Esophagus mucosa (tissue), 1 donor: ENCODE results near the gene GLRA1. TPM values are rescaled to one million over a fixed set of nuclear protein-coding genes. Genes with fewer than 3 reads are reported as not detected.
A peak's percentile ranks its signal among the peaks of the same experiment; 100 is the strongest.
"Not testable (repeated sequence)": the region's sequence is repeated elsewhere in the genome, so short reads cannot be mapped to it uniquely, and the experiment has no call there.

Experiments
- ATAC-seq: fragments of 200-7000 bp; cut with Tn5 transposase; one replicate; pipeline ENCODE4 v1.9.1; 2020
- total RNA-seq: library from RNA; stranded (reverse); gene quantifications from one replicate; pipeline ENCODE4 v1.2.4, GENCODE V29; 2023
- donor health status: DM: yes; HTN: yes; CAD: no.

The GLRA1 gene
- total RNA-seq, 1 donor from 2014 or later: not detected

DNA sequence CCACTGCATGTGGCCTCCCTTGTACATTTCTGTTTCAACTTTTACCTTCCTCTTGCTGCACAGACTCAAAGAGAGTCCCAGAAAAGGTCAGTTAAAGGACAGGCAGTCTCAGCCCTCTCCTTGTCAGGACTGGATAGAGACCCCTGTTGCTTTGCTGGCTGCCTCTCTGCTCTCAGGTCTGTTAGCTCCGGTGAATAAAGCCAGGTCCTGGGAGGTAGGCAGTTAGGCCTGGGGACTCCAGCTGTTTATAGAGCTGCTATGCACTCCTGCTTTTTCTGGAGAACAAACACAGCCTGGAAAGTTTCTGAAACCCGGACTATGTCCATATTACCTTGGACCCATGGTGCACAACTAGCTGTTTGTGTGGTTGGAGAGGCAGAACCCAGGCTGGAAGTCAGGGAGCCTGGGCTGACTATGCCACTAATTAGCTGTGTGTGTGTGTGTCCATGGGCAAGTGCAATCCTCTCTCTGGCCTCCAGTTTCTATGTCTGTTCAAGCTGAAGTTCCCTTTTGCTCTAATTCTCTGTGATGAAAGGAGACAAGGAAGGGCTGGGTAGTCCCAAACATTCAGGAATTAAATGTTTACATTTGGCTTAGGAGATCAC is 42.9 kb downstream of the GLRA1 start:
- ATAC-seq: no peak

DNA sequence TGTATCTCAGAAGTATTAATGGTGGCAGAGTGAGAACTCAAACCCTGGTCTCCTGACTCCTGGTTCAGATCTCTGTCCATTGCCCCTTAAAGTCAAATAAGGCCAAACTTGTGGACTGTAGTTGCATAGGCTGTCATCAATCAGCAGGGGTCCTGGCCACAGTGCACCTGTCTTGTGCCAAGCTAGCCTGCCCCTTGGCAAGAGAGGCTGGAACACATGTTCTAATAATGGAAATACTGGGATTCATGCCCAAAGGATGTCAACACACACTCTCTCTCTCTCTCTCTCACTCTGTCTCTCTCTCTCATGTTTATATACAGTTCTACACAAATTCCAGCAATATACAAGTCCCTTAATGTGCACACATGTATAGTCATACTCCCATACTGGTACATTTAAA is 44.3 kb downstream of the GLRA1 start:
- ATAC-seq: no peak

DNA sequence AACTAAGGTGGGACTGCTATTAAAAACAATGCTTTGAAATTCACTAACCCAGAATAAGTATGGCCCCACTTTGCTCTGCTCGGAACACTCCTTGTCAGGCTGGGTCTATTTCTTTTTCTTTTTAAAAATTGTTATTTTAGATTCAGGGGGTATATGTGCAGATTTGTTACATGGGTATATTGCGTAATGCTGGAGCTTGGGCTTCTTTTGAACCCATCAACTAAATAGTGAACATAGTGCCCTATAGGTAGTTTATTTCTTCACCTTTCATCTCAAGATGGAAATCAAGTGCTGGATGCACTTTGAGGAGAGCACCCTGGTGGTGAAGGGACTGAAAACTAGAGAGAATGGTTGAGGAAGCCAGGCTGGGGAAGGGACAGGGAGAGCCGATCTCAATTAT is 51.0 kb downstream of the GLRA1 start:
- no peak for ATAC-seq

DNA sequence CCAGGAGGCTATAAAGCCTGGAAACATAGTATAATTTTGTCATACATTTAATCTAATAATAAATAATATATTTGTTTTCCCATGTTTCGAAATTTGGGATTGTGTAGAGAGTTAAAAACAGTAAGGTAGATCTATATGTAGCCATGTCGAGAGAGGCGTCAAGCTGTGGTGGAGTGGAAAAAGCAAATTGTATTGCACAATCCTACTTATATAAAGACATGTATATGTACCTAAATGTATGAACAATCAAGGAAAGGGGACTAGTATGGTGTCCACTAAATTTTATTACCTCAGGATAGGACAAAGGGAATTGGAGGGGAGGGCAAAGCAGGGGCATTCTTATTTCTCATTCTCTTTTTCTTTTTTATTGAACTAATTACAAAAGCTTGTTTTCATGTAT is 52.0 kb downstream of the GLRA1 start:
- no peak for ATAC-seq

DNA sequence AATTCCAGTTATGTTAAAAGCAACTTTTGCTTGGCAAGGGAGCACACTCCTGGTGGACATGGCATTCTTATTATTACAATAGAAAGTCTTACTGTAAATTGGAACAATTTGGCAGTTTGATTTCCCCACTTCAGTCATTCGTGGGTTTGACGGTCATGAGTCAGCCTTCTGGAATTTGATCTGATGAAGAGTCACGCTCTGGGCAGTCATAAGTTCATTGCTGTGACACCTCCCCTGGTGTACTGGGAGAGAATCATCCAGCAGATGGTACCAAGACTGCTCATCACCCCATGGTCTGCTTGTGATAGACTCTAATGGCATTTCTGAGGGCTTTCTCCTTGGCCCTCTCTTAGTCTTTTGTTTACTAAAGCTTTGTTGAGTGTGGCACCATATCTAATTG is 53.8 kb downstream of the GLRA1 start:
- no peak for ATAC-seq

DNA sequence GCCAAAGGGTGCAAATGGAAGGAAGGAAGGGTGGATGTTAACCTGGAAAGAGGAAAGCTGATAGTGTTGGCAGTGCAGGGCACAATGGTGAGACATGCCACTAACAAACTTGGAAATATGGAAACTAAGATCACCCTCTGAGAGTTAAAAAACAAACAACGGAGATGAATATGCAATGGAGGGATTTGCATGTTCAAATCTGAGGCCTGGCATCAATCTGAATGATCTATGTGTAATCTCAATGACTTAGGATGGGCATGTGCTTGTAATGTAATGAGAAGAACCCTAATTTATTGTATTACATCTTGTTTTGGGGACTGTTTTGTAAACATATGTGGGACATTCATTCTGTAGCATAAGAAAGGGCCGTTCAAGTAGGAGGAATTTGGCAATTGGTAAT is 54.4 kb downstream of the GLRA1 start:
- no peak for ATAC-seq

DNA sequence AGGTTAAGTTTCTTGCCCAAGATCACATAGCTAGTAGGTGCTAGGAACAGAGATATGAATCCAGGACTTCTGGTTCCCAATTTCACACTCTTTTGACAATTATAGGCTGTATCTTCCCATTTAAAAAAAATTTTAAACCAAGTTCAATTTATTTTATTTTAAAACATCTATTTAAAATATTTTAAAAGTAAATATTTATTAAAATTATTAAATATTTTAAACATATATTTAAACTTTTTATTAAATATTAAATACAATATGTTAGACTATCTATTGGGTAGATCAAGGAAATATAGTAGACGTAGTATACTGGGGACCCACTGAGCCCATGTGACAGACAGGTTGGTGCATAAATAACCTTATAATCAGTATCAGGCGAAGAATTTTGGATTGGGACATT is 54.8 kb downstream of the GLRA1 start:
- ATAC-seq: no peak

DNA sequence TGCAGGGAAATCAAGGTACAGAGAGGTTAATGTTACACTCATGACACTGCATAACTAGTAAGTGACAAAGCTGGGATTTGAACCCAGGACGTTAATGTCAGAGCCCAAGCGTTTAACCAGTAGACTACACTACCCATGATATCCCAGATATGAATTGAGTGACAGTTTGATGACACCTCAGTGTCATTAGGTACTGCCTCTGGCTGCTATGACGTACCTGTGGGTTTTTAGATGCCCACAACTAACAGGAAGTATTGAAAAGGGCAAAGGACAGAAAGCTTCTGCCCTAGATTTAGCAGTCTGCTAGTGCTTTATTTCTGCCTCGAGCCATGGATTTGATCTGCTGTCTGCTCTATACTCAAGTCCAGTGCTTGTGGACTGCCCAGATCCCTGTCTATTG is 56.2 kb downstream of the GLRA1 start:
- ATAC-seq: no peak

DNA sequence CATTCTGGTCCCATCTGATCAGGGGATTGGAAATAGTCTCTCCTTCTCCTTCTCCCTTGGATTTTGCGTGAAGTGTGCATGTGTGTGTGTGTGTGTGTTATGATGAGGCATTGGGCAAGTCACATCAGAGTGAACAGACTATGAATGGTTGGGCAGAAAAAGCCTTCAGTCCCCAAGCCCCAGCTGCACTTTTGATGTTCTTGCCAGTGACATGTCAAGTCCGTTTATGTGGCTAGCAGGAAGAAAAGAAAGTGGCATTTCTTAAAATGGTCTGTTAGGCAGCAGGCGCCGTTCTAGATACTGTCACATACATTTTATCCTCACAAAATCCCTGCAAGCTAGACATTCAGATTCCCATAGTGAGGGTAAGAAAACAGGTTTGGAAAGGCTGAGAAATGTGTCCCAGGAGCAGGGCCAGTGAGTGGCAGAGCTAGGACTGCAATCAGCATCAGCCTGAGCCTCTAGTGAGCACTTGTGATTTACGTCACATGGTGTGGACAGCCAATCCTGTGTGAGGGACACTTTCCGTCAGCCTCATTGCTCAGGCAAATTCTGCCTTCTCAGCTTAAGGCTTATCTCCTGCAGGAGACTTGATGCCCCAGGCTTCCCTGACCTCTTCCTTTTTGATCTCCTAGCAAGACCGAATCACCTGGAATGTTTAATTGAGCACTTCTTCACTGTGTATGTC is 60.4 kb downstream of the GLRA1 start:
- no peak for ATAC-seq

DNA sequence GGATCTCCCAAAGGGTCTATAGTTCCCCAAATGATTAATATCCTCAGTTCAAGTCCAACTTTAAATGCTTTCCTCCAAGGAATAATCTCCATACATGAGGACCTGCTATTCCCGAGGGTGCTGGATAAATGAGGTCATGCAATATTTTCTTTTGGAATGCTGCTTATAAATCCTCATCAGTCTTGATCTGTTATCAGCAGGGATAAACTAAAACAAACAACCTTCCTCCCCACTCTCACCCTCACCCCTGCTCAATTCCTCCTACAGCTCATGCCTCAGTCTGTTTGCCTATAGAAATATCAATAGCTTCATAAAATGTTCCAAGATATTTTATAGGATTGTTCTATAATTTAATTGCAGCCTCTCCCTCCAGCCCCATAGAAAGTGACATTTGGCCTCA is 61.1 kb downstream of the GLRA1 start:
- ATAC-seq: no peak

DNA sequence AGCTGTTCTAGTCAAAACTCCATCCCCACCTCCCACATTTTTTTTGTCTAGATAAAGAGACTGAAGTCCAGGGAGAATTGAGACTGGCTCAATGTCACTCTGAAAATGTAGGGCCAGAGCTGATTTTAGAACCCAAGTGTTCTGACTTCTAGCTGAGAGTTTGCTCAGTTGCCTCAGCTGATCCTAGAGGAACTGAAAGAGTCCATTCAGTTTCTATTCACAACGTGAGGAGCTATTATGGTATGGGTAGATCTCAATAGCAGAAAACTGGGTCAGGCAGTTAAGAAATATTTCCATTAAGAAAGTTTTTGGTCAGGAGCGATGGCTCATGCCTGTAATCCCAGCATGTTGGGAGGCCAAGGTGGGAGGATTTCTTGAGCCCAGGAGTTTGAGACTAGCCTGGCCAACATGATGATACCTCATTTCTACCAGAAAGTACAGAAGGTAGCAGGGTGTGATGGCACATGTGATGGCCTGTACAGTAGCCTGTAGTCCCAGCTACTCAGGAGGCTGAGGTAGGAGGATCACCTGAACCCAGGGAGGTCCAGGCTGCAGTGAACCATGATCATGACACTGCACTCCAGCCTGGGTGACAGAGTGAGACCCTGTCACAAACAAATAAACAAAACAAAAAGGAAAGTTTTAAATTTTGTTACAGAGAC is 61.7 kb downstream of the GLRA1 start:
- ATAC-seq: no peak

DNA sequence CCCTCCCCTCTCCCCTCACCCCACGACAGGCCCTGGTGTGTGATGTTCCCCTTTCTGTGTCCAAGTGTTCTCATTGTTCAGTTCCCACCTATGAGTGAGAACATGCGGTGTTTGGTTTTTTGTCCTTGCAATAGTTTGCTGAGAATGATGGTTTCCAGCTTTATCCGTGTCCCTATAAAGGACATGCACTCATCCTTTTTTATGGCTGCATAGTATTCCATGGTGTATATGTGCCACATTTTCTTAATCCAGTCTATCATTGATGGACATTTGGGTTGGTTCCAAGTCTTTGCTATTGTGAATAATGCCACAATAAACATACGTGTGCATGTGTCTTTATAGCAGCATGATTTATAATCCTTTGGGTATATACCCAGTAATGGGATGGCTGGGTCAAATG is 63.8 kb downstream of the GLRA1 start:
- ATAC-seq: not testable (repeated sequence)

DNA sequence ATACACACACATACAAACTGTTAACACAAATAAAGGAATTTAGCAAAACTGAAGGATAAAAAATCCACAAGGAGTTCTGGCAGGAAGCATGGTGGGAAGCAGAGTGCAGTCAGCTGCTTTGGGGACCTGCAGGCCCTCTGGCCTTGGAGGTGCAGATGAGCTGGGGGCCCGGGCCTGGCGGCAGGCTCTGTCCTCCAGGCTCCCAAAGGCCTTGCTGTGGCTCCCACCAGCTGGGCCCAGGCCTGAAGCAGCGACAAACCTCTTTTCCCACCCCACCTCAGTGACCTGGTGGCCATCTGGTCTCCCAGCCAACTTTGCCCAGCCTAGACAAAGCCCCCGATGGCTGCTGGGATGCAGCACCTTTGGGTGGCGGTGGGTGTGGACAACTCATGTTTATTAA is 67.8 kb downstream of the GLRA1 start:
- no peak for ATAC-seq

DNA sequence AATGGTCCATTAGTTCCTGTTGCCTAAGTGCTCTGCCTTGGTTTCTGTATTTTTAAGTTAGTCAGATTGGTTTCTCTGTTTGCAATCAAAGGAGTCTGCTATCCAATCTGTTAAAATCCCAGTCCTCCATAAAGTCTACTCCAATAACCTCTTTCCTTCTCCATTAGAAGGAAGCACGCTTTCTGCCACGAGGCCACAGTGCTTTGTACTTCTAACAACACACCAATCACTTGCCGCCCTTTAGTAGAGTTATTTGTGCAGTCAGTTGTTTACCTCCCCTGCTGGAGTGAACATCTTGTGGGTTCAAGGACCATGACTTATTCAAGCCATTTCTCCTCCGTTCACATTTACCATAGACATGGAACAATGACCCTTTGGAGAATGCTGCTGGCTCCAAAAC is 69.0 kb downstream of the GLRA1 start:
- ATAC-seq: no peak

DNA sequence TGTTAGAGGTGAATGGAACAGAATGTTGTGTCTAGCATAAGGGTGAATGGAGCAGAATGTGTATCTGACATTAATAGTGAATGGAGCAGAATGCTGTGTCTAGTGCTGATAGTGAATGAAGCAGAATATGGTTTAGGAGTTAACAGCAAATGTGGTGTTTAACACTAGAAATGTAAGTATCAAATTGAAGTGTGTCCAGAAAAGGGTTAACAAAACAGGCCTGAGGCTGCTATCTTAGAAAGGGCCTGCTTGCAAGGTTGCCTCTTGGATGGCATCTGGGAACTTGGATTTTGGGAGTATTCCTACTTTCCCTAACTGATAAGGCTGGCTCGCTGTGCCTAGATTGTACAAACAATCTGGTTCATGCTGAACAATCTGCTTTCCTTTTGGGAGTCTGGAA is 76.8 kb downstream of the GLRA1 start:
- no peak for ATAC-seq

DNA sequence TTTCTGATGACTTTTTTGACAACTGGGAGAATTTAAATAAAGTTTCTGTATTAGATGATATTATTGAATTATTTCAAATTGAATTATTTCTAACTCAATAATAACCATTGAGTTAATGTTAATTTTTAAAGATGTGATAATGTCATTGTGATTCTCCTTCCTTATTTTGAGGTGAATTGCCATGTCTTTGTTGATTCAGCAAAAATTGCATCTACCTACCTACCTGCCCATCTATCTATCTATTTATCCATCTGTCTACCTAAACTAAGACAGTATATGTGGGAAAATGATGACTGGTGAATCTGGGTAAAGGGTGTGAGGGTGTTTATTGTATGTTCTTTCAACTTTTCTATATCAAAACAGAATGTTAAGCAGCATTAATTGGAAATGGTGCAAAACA is 77.9 kb downstream of the GLRA1 start:
- no peak for ATAC-seq

DNA sequence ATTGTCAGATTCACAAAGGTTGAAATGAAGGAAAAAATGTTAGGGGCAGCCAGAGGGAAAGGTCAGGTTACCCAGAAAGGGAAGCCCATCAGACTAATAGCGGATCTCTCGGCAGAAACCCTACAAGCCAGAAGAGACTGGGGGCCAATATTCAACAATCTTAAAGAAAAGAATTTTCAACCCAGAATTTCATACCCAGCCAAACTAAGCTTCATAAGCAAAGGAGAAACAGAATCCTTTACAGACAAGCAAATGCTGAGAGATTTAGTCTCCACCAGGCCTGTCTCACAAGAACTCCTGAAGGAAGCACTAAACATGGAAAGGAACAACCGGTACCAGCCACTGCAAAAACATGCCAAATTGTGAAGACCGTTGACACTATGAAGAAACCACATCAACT is 91.8 kb downstream of the GLRA1 start:
- ATAC-seq: not testable (repeated sequence)

DNA sequence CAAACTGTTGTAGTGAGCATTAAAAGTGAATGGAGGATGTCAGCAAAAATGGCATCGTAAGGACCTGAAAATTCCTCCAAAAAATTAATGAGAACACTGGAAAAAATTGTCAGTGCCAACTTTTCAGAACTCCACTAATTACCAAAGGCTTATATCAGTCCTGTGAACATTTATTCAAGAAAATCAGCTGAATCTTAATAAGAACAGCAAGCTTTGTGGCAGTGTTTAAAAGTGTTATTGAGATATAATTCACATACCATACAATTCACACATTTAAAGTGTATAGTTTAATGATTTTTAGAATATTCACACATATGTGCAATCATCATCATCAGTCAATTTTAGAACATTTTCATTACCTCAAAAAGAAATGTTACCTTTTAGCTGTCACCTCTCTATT is 95.3 kb downstream of the GLRA1 start:
- ATAC-seq: no peak

DNA sequence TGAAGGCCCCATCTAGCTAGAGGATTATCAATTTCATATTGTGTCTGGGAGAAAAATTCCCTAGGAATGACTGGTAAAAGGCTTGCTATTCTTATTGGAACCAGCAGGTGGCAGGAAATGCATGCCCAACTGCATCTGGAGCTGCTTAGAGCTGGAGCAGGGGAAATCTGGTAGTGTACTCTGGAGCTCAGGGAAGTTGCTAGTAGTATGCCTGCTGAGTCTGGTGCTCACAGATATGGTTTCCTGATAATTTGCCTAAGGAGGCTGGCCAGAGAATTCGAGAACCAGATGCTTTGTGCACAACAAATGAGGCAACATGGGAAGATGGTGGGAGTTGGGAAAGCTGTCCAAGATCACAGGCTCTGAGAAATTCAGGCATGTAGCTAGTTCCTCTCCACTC is 99.2 kb downstream of the GLRA1 start:
- ATAC-seq: peak; percentile 85

DNA sequence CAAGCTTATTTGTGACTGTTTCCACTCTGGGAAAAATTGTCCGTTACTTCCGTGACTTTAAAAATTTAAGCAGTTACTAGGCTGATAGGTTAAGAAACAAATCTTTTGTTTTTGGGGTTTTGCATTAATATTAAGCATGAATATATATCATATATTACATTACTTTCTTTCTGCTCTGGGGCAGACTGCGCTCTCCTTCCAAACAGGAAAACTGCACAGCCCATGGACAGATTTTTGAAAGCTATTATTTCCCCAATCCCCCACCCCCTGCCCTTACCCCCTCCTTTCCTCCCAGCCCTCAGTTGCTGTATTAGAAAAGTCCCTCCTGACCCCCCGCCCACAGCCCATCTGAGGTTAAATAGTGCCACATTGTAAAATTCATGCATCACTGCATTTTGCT is 102.5 kb downstream of the GLRA1 start:
- ATAC-seq: no peak

DNA sequence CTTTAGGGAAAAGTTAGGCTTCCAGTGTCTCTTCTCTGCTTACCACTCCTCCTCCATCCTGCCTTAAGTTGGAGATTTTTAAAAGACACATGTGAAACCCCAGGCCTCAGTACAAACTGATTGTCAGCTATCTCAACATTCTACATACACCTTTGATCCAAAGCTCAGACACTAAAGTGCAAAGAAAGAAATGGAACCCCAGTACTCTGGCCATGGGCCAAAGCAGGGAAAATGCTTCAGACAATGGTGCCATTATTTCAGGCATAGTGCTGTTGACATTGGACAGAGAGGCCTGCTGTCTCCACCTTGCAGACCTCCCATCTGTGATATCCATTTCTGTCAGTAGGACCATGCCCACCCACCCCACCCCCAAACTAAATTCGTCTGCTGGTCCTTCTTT is 103.7 kb downstream of the GLRA1 start:
- ATAC-seq: no peak

DNA sequence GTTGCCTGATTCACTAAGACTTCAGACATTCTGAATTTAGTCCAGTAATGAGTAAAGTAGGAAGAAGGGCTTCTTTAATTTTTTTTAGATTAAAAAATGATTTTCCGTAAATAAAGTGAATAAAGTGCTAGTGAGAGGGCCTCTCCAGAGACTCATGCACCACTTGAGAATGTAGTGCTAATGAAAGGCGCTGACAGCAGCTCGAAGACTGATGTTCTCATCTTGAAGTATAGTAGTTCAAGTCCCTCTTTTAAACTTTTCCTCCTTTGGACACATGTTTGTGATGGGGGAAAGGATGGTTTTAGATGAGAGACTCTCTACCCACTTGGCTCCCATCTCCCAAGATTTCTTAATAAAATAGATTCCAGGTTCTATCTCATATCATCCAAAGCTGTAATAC is 104.4 kb downstream of the GLRA1 start:
- no peak for ATAC-seq

DNA sequence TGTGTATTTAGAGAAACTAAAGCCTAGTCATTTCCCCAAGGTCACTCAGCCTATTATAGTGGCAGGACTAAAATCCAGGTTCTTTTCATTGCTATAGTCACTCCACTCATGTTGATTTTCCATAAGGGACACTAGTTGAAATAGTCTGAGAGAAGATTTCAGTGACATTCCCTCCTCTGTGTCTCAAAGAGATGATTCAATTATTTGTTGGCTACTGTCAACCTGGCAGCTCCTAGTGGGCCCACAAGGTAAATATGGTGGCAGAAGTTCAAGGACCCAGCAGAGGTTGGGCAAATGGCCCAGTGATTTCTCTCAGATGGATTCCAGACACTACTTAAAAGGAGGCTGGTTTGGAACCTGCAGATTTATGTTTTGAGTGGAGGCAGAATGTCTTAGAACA is 104.8 kb downstream of the GLRA1 start:
- no peak for ATAC-seq

DNA sequence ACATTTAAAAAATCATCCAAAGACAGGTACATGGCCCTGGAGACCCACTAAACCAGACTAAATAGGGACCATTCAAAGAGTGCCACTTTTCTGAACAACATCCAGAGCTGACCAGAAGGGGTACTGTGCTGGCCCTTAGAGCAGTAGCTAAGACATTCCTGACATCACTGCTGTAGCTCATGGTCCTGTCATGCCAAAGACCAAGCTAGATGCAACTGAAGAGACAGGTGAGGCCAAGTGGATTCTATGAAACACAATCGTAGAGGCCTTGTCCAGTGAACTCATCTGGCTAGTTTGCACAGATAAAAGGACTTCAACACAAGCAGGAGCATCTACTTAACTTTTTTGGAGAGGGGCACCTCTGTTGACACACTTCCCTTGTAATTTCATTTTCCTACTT is 109.6 kb downstream of the GLRA1 start:
- ATAC-seq: no peak
